PC-3 (cell line): ENCODE data around the gene LSR. TPM values are rescaled to one million over a fixed set of nuclear protein-coding genes. Genes with fewer than 3 reads are reported as not detected.
A peak's percentile ranks its signal among the peaks of the same experiment; 100 is the strongest.

Experiments
- ATAC-seq: fragments of 200-7000 bp; cut with Tn5 transposase; 2 replicates; pipeline ENCODE4 v1.9.1; 2020; ENCODE audit warnings: mild to moderate bottlenecking, moderate library complexity
- BruUV-seq: library from RNA; stranded (reverse); fragments of 400-500 nt; replicated peaks from 2 replicates; lab custom pipeline; 2021; lab: Mats Ljungman, UMichigan
- CTCF ChIA-PET: fragments of 300-600 bp; sonication (Branson Sonifier 250); formaldehyde crosslinking; loops from one replicate; lab custom pipeline; 2022; ENCODE audit warnings: antibody characterized with exemption; lab: Charles Lee
- POLR2A ChIA-PET: fragments of 300-600 bp; sonication (Branson Sonifier 250); formaldehyde crosslinking; loops from one replicate; lab custom pipeline; 2022; ENCODE audit warnings: antibody characterized with exemption; ENCODE audit not compliant: unreplicated experiment; lab: Charles Lee
- DNase-seq: peaks from one replicate; pipeline ENCODE4 v3.0.0-alpha.2; 2015
- H2AFZ ChIP-seq: fragments of 300-600 bp; sonication (generic); 2 replicates; pipeline ENCODE4 v1.6.0; 2016; ENCODE audit warnings: antibody characterized with exemption, low read length
- H3F3A ChIP-seq: fragments of 300-600 bp; sonication (generic); one replicate; pipeline ENCODE4 v1.6.0; 2017; ENCODE audit warnings: antibody characterized with exemption, low read length, control low read depth, mild to moderate bottlenecking; ENCODE audit not compliant: unreplicated experiment
- H3K27ac ChIP-seq: fragments of 300-600 bp; sonication (generic); 2 replicates; pipeline ENCODE4 v1.5.1; 2016; ENCODE audit warnings: mild to moderate bottlenecking, low read length
- H3K27me3 ChIP-seq: fragments of 300-600 bp; sonication (generic); 2 replicates; pipeline ENCODE4 v1.6.1; 2016; ENCODE audit warnings: low read length, mixed read lengths
- H3K36me3 ChIP-seq: fragments of 300-600 bp; sonication (generic); 2 replicates; pipeline ENCODE4 v1.6.1; 2016; ENCODE audit warnings: low read depth, mixed run types, low read length, mixed read lengths
- H3K4me1 ChIP-seq: fragments of 300-600 bp; sonication (generic); 2 replicates; pipeline ENCODE4 v1.5.1; 2016; ENCODE audit warnings: low read length; ENCODE audit not compliant: insufficient read depth
- H3K4me2 ChIP-seq: fragments of 300-600 bp; sonication (generic); 2 replicates; pipeline ENCODE4 v1.6.0; 2016; ENCODE audit warnings: low read length
- H3K4me3 ChIP-seq: fragments of 300-600 bp; sonication (generic); 2 replicates; pipeline ENCODE4 v1.5.1; 2016; ENCODE audit warnings: mild to moderate bottlenecking, low read length, mixed read lengths
- H3K79me2 ChIP-seq: fragments of 300-600 bp; sonication (generic); 2 replicates; pipeline ENCODE4 v1.6.1; 2017; ENCODE audit warnings: low read length, mixed read lengths
- H3K9ac ChIP-seq: fragments of 300-600 bp; sonication (generic); 2 replicates; pipeline ENCODE4 v1.6.0; 2016; ENCODE audit warnings: mild to moderate bottlenecking, low read length
- H3K9me2 ChIP-seq: fragments of 300-600 bp; sonication (generic); replicated peaks from 2 replicates; pipeline ENCODE4 v1.6.1; 2016; ENCODE audit warnings: mixed run types, low read length, mixed read lengths
- H3K9me3 ChIP-seq: fragments of 300-600 bp; sonication (generic); 2 replicates; pipeline ENCODE4 v1.6.1; 2016; ENCODE audit warnings: low read length, mixed read lengths
- H4K20me1 ChIP-seq: fragments of 300-600 bp; sonication (generic); 2 replicates; pipeline ENCODE4 v1.6.1; 2016; ENCODE audit warnings: low read length, mixed read lengths
- CTCF ChIP-seq: fragments of 300-600 bp; sonication (generic); conservative IDR thresholded peaks from 2 replicates; pipeline ENCODE4 v1.5.1; 2017; ENCODE audit warnings: antibody characterized with exemption, low read depth, mild to moderate bottlenecking, low read length
- EZH2 ChIP-seq: fragments of 300-600 bp; sonication (generic); IDR thresholded peaks from one replicate; pipeline ENCODE4 v1.6.1; 2017; ENCODE audit warnings: antibody characterized with exemption, mild to moderate bottlenecking, low read length; ENCODE audit not compliant: unreplicated experiment
- EZH2phosphoT487 ChIP-seq: fragments of 300-600 bp; sonication (generic); IDR thresholded peaks from 2 replicates; pipeline ENCODE4 v1.6.1; 2018; ENCODE audit warnings: mild to moderate bottlenecking, antibody characterized with exemption, low read length, borderline replicate concordance
- intact Hi-C: fragments of 100-400 bp; cut with micrococcal nuclease; formaldehyde crosslinking; loops from 2 replicates; pipeline ENCODE4 v1.9.0; 2023
- total RNA-seq: library from RNA; depleted of rRNA; stranded (reverse); fragments of >200 nt; gene quantifications from 2 replicates; pipeline ENCODE4 v1.2.3, GENCODE V29; 2014

LSR gene
- total RNA-seq, 1 experiment from 2014 or later, result 91.0 TPM

- Histone ChIP-seq H3K4me1 (peaks cover 14% of the 10 kb centered on the region), H2AFZ (no peak overlapping the region), H4K20me1 (no peaks in the 10 kb centered on the region; the same call in 1 of the 2 replicates), H3K4me2 (peak overlapping the region; percentile 86), H3K9me2 (no peaks in the 10 kb centered on the region), H3K27me3 (no peaks in the 10 kb centered on the region), H3K9me3 (no peaks in the 10 kb centered on the region), H3K9ac (peak overlapping the region; percentile 82; the same call in 1 of the 2 replicates), H3K27ac (no peak overlapping the region), H3K4me3 (peak overlapping the region; percentile 92), H3K79me2 (peaks cover 28% of the 10 kb centered on the region), H3K36me3 (peaks cover 8% of the 10 kb centered on the region; the same call in 1 of the 2 replicates), H3F3A (no peaks in the 10 kb centered on the region)
- intact Hi-C loops, result loop anchor here (10.0 kb wide), 1 partner anchor 105 kb away; the partner anchor contains the start of gene FXYD7
- DNase-seq, result no peak
- ChIA-PET POLR2A (no interaction called here), CTCF (no interaction called here)
- TF ChIP-seq EZH2phosphoT487 (no peak), EZH2 (no peak), CTCF (no peak)
- BruUV-seq, result no TSS peak
- ATAC-seq, result no peak
Observed at GRCh38 chr19:35249848-35250711, 1.3 kb downstream of the LSR start.

GRCh38 chr19:35251456-35251855, 2.7 kb downstream of the LSR start:
- TF ChIP-seq CTCF (no peak), EZH2 (no peak), EZH2phosphoT487 (no peak)
- intact Hi-C loops, result no loop called here
- ChIA-PET CTCF (no interaction called here), POLR2A (no interaction called here)
- peaks cover 14% of the 10 kb centered on the region for H3K4me1 ChIP-seq
- no peak overlapping the region for H3K9ac ChIP-seq
- peaks cover 28% of the 10 kb centered on the region for H3K79me2 ChIP-seq
- BruUV-seq, result no TSS peak
- peaks cover 10% of the 10 kb centered on the region; the same call in 1 of the 2 replicates for H3K36me3 ChIP-seq
- H3K27ac ChIP-seq, result no peak overlapping the region
- DNase-seq (no peak), ATAC-seq (no peak)
- no peak overlapping the region for H3K4me3 ChIP-seq
- H3K9me2 ChIP-seq, result no peaks in the 10 kb centered on the region
- no peaks in the 10 kb centered on the region for H3K9me3 ChIP-seq
- no peaks in the 10 kb centered on the region for H3F3A ChIP-seq
- H3K27me3 ChIP-seq, result no peaks in the 10 kb centered on the region
- H4K20me1 ChIP-seq, result no peaks in the 10 kb centered on the region; the same call in 1 of the 2 replicates
- no peak overlapping the region for H2AFZ ChIP-seq
- no peak overlapping the region for H3K4me2 ChIP-seq
